ENCODE data around the gene CADM1. TPM values are rescaled to one million over a fixed set of nuclear protein-coding genes. Genes with fewer than 3 reads are reported as not detected.

CADM1 gene
- total and polyA plus RNA-seq, 9 of the 15 experiments (the other 6 are each of a cell fraction or from before 2014, with no cell fraction given), result 0.42 TPM; not detected in 8

- in situ Hi-C loops (cut with MboI), result no loop called here
- ChIA-PET CTCF (ENCODE audit: low intra/inter-chr PET ratio) (no interaction called here), POLR2A (interaction anchor here (0.8 kb wide), 1 partner anchor 15 kb away, joined by 3 read pairs; no protein-coding TSS in a partner anchor)
- Histone ChIP-seq H3K4me2 (ENCODE audit: insufficient read depth, low read length) (no peak overlapping the region), H4K20me1 (replicated peaks; ENCODE audit: control insufficient read depth, insufficient read depth, low read length) (0 out of 2 replicates have a peak, but pooled peaks cover 8% of the 10 kb centered on the region), H3K4me3 (no peak overlapping the region), H3K27ac (ENCODE audit: extremely low read depth, low read depth, low read length) (no peak overlapping the region), H3K9ac (ENCODE audit: insufficient read depth in 1 of 2, low read depth in 2 of 2, low read length in 2 of 2) (no peak overlapping the region), H3K36me3 (ENCODE audit: control insufficient read depth, insufficient read depth, low read length) (no peaks in the 10 kb centered on the region), H2AFZ (ENCODE audit: low read depth, low read length) (no peak overlapping the region), H3K4me1 (replicated peaks in 1 of 2; ENCODE audit: control insufficient read depth in 2 of 2, insufficient read depth in 2 of 2, low read length in 2 of 2) (no peaks in the 10 kb centered on the region), H3K9me3 (replicated peaks; ENCODE audit: control insufficient read depth, insufficient read depth, low read depth, low read length) (no peaks in the 10 kb centered on the region), H3K27me3 (ENCODE audit: control insufficient read depth in 2 of 2, insufficient read depth in 2 of 2, low read length in 2 of 2) (peaks cover 0 to 12% of the 10 kb centered on the region in 2 experiments; a peak in 1 of 5 replicates), H3K79me2 (ENCODE audit: control insufficient read depth, insufficient read depth, low read length) (no peaks in the 10 kb centered on the region), H3K9me1 (ENCODE audit: control insufficient read depth, insufficient read depth, low read length) (no peaks in the 10 kb centered on the region)
- ATAC-seq (no peak), DNase-seq (ENCODE audit: extremely low read depth in 1 of 4, low spot score in 3 of 4) (no peak), FAIRE-seq (no peak)
- 0% methylated on average over 12 of the region's 12 CpGs for WGBS (ENCODE audit: insufficient coverage, low coverage, missing lambda C conversion rate)
- no TSS peak for BruUV-seq (replicated peaks)
- intact Hi-C loops (cut with micrococcal nuclease), result no loop called here
- TF ChIP-seq BRCA1 (IDR thresholded peaks at IDR 0.05) (no peak), BRCA1 (CRISPR knock-in tag; IDR thresholded peaks at IDR 0.05) (no peak), ZNF282 (CRISPR knock-in tag; IDR thresholded peaks at IDR 0.05) (no peak), SIX5 (IDR thresholded peaks at IDR 0.05; ENCODE audit: borderline replicate concordance in 1 of 2, insufficient read depth in 1 of 2, low read depth in 1 of 2, low read length in 2 of 2) (no peak), FOXK2 (conservative IDR thresholded peaks at IDR 0.05 in 1 of 2, IDR thresholded peaks at IDR 0.05 in 1 of 2; ENCODE audit: low read depth in 2 of 2) (no peak), FUS (optimal IDR thresholded peaks at IDR 0.05; ENCODE audit: low read depth, low read length) (no peak), SRSF9 (IDR thresholded peaks at IDR 0.05; ENCODE audit: borderline replicate concordance, low read depth, low read length) (no peak), ELK1 (CRISPR knock-in tag; IDR thresholded peaks at IDR 0.05) (no peak), ZBTB2 (IDR thresholded peaks at IDR 0.05) (no peak), MAX (CRISPR knock-in tag; IDR thresholded peaks at IDR 0.05) (no peak), MCM7 (IDR thresholded peaks at IDR 0.05) (no peak), ZNF124 (CRISPR knock-in tag; IDR thresholded peaks at IDR 0.05) (no peak), ZNF12 (CRISPR knock-in tag; IDR thresholded peaks at IDR 0.05) (no peak), TAF7 (tag; IDR thresholded peaks at IDR 0.05) (no peak), FOSL1 (tag; conservative IDR thresholded peaks at IDR 0.05) (no peak), ZBTB7A (IDR thresholded peaks at IDR 0.05; ENCODE audit: borderline replicate concordance, control insufficient read depth, low read depth, low read length) (no peak)
These were observed 322.7 kb downstream of the CADM1 start for GRCh38 chr11:115181538-115181937.

Measured in K562 (cell line).